HCT116 (cell line): ENCODE data around the gene SLC66A2. TPM values are rescaled to one million over a fixed set of nuclear protein-coding genes. Genes with fewer than 3 reads are reported as not detected.

Experiments
- ATAC-seq: fragments of 200-7000 bp; cut with Tn5 transposase; 2 replicates; pipeline ENCODE4 v1.9.1; 2020; ENCODE audit warnings: mild to moderate bottlenecking, moderate library complexity
- BruUV-seq: library from RNA; stranded (reverse); fragments of 400-500 nt; replicated peaks from 2 replicates; lab custom pipeline; 2021; lab: Mats Ljungman, UMichigan
- CTCF ChIA-PET: fragments of 300-600 bp; sonication (Branson Sonifier 250); formaldehyde crosslinking; loops from one replicate; lab custom pipeline; 2021; ENCODE audit warnings: antibody characterized with exemption; lab: Charles Lee
- POLR2A ChIA-PET: fragments of 300-600, 350-600 bp; sonication (Branson Sonifier 250); formaldehyde crosslinking; loops from one replicate; lab custom pipeline; 2021; ENCODE audit warnings: antibody characterized with exemption; lab: Charles Lee
- RAD21 ChIA-PET, 2 experiments: fragments of 300-600 bp; sonication (Branson Sonifier 250); formaldehyde crosslinking; loops; one replicate each; lab custom pipeline; 2023; ENCODE audit warnings: low total read pairs in 2 of 2; ENCODE audit not compliant: uncharacterized antibody in 2 of 2, unreplicated experiment in 2 of 2, low non-redundant PET in 1 of 2; lab: Charles Lee
- DNase-seq: peaks from one replicate; pipeline ENCODE4 v3.0.0-alpha.2; 2010; ENCODE audit warnings: low read depth, low spot score
- H2AFZ ChIP-seq: fragments of 200-600 bp; shearing (Covaris generic), sonication (generic); 2 replicates; pipeline ENCODE4 v1.6.1; 2017; ENCODE audit warnings: low read depth, mixed run types, mixed read lengths, antibody characterized with exemption, low read length; ENCODE audit not compliant: poor library complexity, severe bottlenecking
- H3K27ac ChIP-seq: 2 replicates; pipeline ENCODE4 v1.5.1; 2012; ENCODE audit warnings: low read depth, low read length
- H3K27me3 ChIP-seq: fragments of 200-600 bp; sonication (generic); 2 replicates; pipeline ENCODE4 v1.6.1; 2016; ENCODE audit warnings: mixed run types, low read length, mixed read lengths; ENCODE audit not compliant: insufficient read depth
- H3K36me3 ChIP-seq, 2 experiments: fragments of 200-500 bp in 1 of 2; fragments of 200-600 bp in 1 of 2; sonication (Bioruptor generic) in 1 of 2; sonication (generic) in 1 of 2; 2 replicates each; pipeline versions ENCODE4 v1.5.1 to v1.6.1; 2014 to 2016; ENCODE audit warnings: low read length in 2 of 2, inconsistent platforms in 1 of 2, mixed read lengths in 1 of 2, mixed run types in 1 of 2; ENCODE audit not compliant: insufficient read depth in 2 of 2, control insufficient read depth in 1 of 2
- H3K4me1 ChIP-seq, 2 experiments: fragments of 200-600 bp in 1 of 2; sonication (generic) in 1 of 2; 2 replicates each; pipeline versions ENCODE4 v1.5.1 to v1.6.1; 2012 to 2017; ENCODE audit warnings: low read length in 2 of 2, inconsistent platforms in 1 of 2, mild to moderate bottlenecking in 1 of 2, mixed read lengths in 1 of 2, mixed run types in 1 of 2, moderate library complexity in 1 of 2; ENCODE audit not compliant: insufficient read depth in 2 of 2, control insufficient read depth in 1 of 2
- H3K4me2 ChIP-seq: fragments of 200-600 bp; sonication (generic); 2 replicates; pipeline ENCODE4 v1.6.1; 2017; ENCODE audit warnings: mixed run types, low read length, mixed read lengths
- H3K4me3 ChIP-seq, 2 experiments: fragments of 200-600 bp in 1 of 2; sonication (generic) in 1 of 2; replicated peaks in 1 of 2; 2 replicates each; pipeline ENCODE4 v1.5.1; 2011 to 2016; ENCODE audit warnings: low read length in 2 of 2, control low read depth in 1 of 2, low read depth in 1 of 2, mild to moderate bottlenecking in 1 of 2, mixed read lengths in 1 of 2, mixed run types in 1 of 2
- H3K79me2 ChIP-seq: fragments of 200-600 bp; sonication (generic); 2 replicates; pipeline ENCODE4 v1.6.1; 2017; ENCODE audit warnings: mild to moderate bottlenecking, mixed run types, low read length, moderate library complexity, mixed read lengths; ENCODE audit not compliant: insufficient read depth
- H3K9ac ChIP-seq: fragments of 200-600 bp; sonication (generic); 2 replicates; pipeline ENCODE4 v1.6.1; 2016; ENCODE audit warnings: low read length, mixed read lengths
- H3K9me2 ChIP-seq: fragments of 200-600 bp; sonication (generic), shearing (Covaris generic); 2 replicates; pipeline ENCODE4 v1.6.1; 2017; ENCODE audit warnings: mixed run types, mild to moderate bottlenecking, moderate library complexity; ENCODE audit not compliant: insufficient read depth
- H3K9me3 ChIP-seq, 2 experiments: fragments of 200-500 bp in 1 of 2; fragments of 200-600 bp in 1 of 2; sonication (Bioruptor generic) in 1 of 2; sonication (generic) in 1 of 2; 2 replicates each; pipeline ENCODE4 v1.6.1; 2014 to 2017; ENCODE audit warnings: low read length in 2 of 2, mixed read lengths in 2 of 2, inconsistent platforms in 1 of 2, low read depth in 1 of 2, mild to moderate bottlenecking in 1 of 2, mixed run types in 1 of 2, moderate library complexity in 1 of 2; ENCODE audit not compliant: control insufficient read depth in 1 of 2, insufficient read depth in 1 of 2
- H4K20me1 ChIP-seq: fragments of 200-600 bp; sonication (generic), shearing (Covaris generic); 2 replicates; pipeline ENCODE4 v1.6.1; 2017; ENCODE audit warnings: mixed run types, mild to moderate bottlenecking, moderate library complexity; ENCODE audit not compliant: insufficient read depth
- EGR1 ChIP-seq: IDR thresholded peaks from 2 replicates; pipeline ENCODE4 v1.6.1; 2012; ENCODE audit warnings: low read depth
- JUND ChIP-seq: IDR thresholded peaks from 2 replicates; pipeline ENCODE4 v1.6.1; 2012
- POLR2AphosphoS5 ChIP-seq: IDR thresholded peaks from 2 replicates; pipeline ENCODE4 v1.6.1; 2011; ENCODE audit warnings: mild to moderate bottlenecking, low read depth, low read length, moderate library complexity
- RAD21 ChIP-seq: IDR thresholded peaks from 2 replicates; pipeline ENCODE4 v1.6.1; 2012; ENCODE audit warnings: low read depth, mild to moderate bottlenecking
- intact Hi-C: fragments of 100-400 bp; cut with micrococcal nuclease; formaldehyde crosslinking; loops from 2 replicates; pipeline ENCODE4 v1.10.0; 2022
- total RNA-seq: library from RNA; stranded (reverse); gene quantifications from one replicate; pipeline ENCODE4 v1.2.1, GENCODE V29; 2021; ENCODE audit not compliant: unreplicated experiment

Gene SLC66A2
- total RNA-seq, 1 experiment from 2014 or later: 44.9 TPM

- CTCF ChIA-PET: no interaction called here
These were observed 32.8 kb downstream of the SLC66A2 start for GRCh38 chr18:79918615-79919011.

GRCh38 chr18:79917853-79918614 lies 33.4 kb downstream of the SLC66A2 start:
- Histone ChIP-seq H3K4me3 (no peak overlapping the region), H4K20me1 (no peaks in the 10 kb centered on the region), H3K79me2 (peaks cover 32% of the 10 kb centered on the region), H3K4me2 (no peak overlapping the region), H3K27ac (no peak overlapping the region), H3K9ac (no peak overlapping the region), H2AFZ (no peak overlapping the region), H3K9me2 (no peaks in the 10 kb centered on the region), H3K27me3 (no peaks in the 10 kb centered on the region), H3K36me3 (peaks cover 0 to 13% of the 10 kb centered on the region in 2 experiments; a peak in 1 of 4 replicates), H3K4me1 (no peaks in the 10 kb centered on the region), H3K9me3 (no peaks in the 10 kb centered on the region)
- POLR2A ChIA-PET: no interaction called here
- RAD21 ChIA-PET: no interaction called here
- ATAC-seq (no peak), DNase-seq (no peak)
- BruUV-seq: no TSS peak
- intact Hi-C loops: no loop called here
- no peak for TF ChIP-seq POLR2AphosphoS5
- CTCF ChIA-PET: no interaction called here

More at GRCh38 chr18:79918615-79919011, 32.8 kb downstream of the SLC66A2 start:
- POLR2A ChIA-PET: no interaction called here
- Histone ChIP-seq H3K27me3 (no peaks in the 10 kb centered on the region), H3K4me2 (no peak overlapping the region), H4K20me1 (no peaks in the 10 kb centered on the region), H2AFZ (no peak overlapping the region), H3K36me3 (peaks cover 0 to 13% of the 10 kb centered on the region in 2 experiments; a peak in 2 of 4 replicates), H3K9ac (no peak overlapping the region), H3K4me3 (no peak overlapping the region), H3K9me2 (no peaks in the 10 kb centered on the region), H3K4me1 (no peaks in the 10 kb centered on the region), H3K27ac (no peak overlapping the region)
- intact Hi-C loops: no loop called here
- RAD21 ChIA-PET: no interaction called here
- ATAC-seq (no peak), DNase-seq (no peak)
- BruUV-seq: no TSS peak
- TF ChIP-seq EGR1: no peak
- no peak for TF ChIP-seq JUND
- no peak for TF ChIP-seq RAD21
- TF ChIP-seq, all 23 proteins: peak for 0
- no peaks in the 10 kb centered on the region for H3K9me3 ChIP-seq
- peaks cover 34% of the 10 kb centered on the region for H3K79me2 ChIP-seq
